GM06990 (cell line): ENCODE data around the gene FTL.

ENCODE experiments used
- DNase-seq: peaks from one replicate; pipeline ENCODE4 v3.0.0-alpha.2; 2011; ENCODE audit not compliant: insufficient read length; ENCODE audit errors: extremely low read depth
- H3K27me3 ChIP-seq: replicated peaks from 2 replicates; pipeline ENCODE4 v1.6.0; 2011; ENCODE audit warnings: low read length; ENCODE audit not compliant: control insufficient read depth, insufficient read depth
- H3K36me3 ChIP-seq: 2 replicates; pipeline ENCODE4 v1.5.1; 2011; ENCODE audit warnings: low read length; ENCODE audit not compliant: control insufficient read depth, insufficient read depth
- H3K4me3 ChIP-seq: replicated peaks from 2 replicates; pipeline ENCODE4 v1.5.1; 2011; ENCODE audit warnings: low read depth, mild to moderate bottlenecking, control low read depth, low read length
- TF ChIP-seq, protein P1 (sequence below): IDR thresholded peaks from 2 replicates; pipeline ENCODE4 v1.5.1; 2011; ENCODE audit warnings: low read length, control low read depth, mild to moderate bottlenecking, inconsistent platforms; ENCODE audit not compliant: insufficient read depth, poor library complexity, severe bottlenecking

Gene FTL

DNA sequence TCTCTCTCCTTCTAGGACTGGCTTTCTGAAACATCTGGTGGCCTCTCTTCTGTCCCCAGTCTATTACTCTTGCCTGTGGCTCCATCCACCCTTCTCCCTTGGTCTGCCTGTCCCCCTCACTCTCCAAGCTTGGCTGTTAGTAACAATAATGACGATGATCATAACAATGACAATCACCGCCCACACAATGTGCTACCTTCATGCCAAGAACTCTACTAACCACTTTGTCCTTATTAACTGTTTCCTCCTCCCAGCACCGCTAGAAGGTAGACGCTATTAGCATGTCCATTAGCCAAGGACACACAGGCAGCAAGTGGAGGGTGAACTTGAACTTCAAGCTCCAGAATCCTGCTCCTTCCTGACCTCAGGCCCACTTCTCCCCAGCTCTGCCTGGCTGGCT is 25.3 kb downstream of the FTL start:
- Histone ChIP-seq H3K27me3 (no peaks in the 10 kb centered on the region), H3K36me3 (peaks cover 12% of the 10 kb centered on the region), H3K4me3 (no peak overlapping the region)
- DNase-seq = no peak
- TF ChIP-seq, protein P1, sequence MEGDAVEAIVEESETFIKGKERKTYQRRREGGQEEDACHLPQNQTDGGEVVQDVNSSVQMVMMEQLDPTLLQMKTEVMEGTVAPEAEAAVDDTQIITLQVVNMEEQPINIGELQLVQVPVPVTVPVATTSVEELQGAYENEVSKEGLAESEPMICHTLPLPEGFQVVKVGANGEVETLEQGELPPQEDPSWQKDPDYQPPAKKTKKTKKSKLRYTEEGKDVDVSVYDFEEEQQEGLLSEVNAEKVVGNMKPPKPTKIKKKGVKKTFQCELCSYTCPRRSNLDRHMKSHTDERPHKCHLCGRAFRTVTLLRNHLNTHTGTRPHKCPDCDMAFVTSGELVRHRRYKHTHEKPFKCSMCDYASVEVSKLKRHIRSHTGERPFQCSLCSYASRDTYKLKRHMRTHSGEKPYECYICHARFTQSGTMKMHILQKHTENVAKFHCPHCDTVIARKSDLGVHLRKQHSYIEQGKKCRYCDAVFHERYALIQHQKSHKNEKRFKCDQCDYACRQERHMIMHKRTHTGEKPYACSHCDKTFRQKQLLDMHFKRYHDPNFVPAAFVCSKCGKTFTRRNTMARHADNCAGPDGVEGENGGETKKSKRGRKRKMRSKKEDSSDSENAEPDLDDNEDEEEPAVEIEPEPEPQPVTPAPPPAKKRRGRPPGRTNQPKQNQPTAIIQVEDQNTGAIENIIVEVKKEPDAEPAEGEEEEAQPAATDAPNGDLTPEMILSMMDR = no peak

DNA sequence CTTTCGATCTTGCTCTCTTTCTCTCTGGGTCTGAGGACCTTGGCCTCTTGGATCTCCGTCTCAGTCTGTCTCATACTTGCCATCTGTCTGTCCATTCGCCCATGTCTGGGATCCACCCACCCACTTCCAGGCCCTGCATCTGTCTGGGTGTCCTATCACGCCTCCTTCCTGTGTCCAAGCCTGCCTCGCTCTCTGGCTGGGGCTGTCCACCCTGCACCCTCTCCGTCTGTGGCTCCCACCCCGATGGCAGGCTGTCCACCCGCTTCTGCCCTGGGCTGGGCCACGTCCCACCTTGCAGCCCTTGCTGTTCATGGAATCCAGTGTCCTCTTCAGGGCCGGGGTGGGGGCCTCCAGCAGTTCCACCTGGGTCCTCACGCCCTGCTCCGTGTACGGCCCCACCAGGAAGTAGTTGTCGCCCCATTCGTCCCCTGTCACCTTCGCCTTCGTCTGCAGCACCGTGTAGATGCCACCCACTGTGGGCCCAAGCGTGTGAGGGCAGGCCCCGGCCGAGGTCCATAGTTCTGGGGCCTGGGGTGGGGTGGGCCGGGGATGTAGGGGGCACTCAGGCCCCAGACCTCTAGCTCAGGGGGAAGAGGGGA is 26.0 kb downstream of the FTL start:
- no peak overlapping the region; the same call in 1 of the 2 replicates for H3K4me3 ChIP-seq
- TF ChIP-seq, protein P1 = no peak
- H3K27me3 ChIP-seq = no peaks in the 10 kb centered on the region
- no peak for DNase-seq
- H3K36me3 ChIP-seq = peaks cover 9% of the 10 kb centered on the region

DNA sequence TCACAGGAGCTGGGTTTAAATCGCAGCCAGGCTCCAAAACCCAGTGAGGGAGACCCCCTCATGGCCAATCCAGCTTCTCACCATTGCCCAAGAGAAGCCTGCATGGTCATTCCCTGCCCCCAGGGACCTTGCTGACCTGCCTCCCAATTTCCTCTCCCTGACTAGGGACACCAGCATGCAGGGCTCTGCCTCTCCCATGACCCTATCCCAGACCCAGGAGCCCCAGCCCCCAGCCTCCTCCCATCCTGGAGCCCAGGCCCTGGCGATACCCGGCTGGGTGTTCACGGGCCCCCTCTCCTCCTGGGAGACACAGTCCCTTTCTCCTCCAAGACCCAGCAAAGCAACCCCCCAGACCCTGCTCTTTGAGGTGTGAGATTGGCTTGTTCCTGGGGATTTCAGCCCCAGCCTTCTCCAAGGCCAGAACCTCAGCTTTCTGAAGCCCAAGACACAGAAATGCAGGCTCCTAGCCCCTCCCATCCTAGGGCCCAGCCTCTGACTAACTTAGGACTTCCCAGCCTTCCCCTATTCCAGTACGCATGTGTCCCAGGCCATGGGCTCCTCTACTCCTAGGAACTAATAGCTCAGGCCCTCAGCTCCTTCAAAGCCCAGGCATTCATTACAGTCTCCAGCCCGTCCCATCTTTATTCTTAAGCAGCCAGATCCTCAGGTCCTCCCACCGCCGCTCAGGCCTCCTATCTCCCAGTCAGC is 26.9 kb downstream of the FTL start:
- DNase-seq = no peak
- TF ChIP-seq, protein P1 = no peak
- H3K4me3 ChIP-seq = peak overlapping the region; percentile 93
- H3K27me3 ChIP-seq = no peaks in the 10 kb centered on the region
- H3K36me3 ChIP-seq = peaks cover 6% of the 10 kb centered on the region

DNA sequence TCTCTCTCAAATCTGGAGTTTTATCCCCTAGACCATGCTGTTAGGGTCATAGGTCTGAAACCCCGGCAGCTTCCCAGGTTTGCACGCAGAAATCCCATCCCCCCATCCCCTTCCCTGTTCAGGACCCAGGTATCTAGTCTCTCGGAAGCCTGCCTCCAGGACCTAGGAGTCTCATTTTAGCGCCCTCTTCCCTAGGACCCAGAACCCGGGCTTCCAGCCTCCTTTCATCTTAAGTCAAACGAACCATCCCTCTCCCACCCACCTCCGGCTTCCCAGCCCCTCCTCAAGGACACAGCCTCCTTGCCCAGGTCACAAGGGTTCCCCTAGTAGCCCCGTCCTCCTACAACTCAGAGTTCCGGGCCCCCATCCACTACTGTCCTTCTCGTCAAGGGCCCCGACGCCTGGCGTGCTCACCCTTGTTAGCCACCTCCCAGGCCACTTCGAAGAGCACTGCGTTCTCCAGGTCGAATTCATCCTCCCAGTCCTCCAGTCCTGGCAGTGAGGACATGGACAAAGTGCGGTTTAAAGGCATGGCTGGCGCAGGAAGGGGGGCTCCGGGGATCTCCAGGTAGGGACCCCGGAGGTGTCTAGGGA is 27.6 kb downstream of the FTL start:
- no peak for DNase-seq
- peaks cover 3% of the 10 kb centered on the region for H3K36me3 ChIP-seq
- no peaks in the 10 kb centered on the region for H3K27me3 ChIP-seq
- peak overlapping the region; percentile 93 for H3K4me3 ChIP-seq
- TF ChIP-seq, protein P1 = no peak

DNA sequence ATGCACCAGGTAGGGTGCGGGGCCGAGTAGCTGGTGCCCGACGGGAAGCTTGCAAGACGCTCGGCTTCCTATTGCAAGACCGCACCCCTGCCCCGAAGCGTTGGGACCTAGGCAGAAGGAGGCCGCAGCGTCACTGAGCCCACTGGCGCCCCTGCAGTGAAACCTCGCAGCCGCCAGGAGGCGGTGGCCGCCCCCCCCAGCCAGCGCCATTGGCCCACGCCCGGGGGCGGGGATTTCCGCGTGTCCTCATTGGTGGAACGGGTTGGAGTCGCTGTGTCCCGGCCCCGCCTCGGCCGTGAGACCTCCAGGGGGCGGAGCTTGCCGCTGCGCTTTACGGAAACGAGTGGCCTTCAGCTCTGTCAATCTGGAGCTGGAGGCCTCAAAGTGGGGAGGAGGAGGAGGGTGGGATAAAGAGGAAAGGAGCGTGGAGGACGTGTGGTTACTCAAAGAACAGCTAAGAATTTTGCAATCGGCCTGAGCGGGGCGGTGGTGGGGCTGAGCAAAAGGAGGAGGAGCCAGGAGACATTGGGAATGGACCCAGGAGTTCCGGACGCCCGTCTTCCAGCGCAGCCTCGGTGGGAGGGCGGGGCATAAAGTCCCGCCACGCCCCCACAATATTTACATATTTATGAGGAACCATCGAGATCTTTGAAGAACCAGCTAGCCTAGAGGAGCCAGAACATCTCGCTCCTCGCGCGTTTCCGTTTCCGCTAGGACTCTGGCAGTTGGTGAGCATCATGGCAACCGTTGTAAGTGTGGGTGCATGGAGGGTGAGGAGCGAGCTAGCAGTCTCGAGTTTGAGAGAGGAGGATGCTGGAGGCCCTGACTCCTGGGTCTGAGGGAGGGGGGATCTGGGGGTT is 28.3 kb downstream of the FTL start, which contains the start of the genes GYS1 and RUVBL2:
TSS of gene GYS1 (minus strand) at position 135 of the 860 bp plus-strand sequence. CDS start 197 bp downstream, outside the sequence.
TSS of gene RUVBL2 (plus strand) at position 713 of the 860 bp plus-strand sequence. CDS start at position 738, 25 bp downstream.
- peaks cover 2% of the 10 kb centered on the region; the same call in 1 of the 2 replicates for H3K36me3 ChIP-seq
- TF ChIP-seq, protein P1 = peak; percentile 98
- peak; percentile 100 for DNase-seq
- peak within 1 kb of the TSS; percentile 93 for H3K4me3 ChIP-seq
- no peaks in the 10 kb centered on the region for H3K27me3 ChIP-seq
